ENCODE data around the gene DUSP8. TPM values are rescaled to one million over a fixed set of nuclear protein-coding genes. Genes with fewer than 3 reads are reported as not detected.
"Not testable (repeated sequence)": the region's sequence is repeated elsewhere in the genome, so short reads cannot be mapped to it uniquely, and the experiment has no call there.

Gene DUSP8
- total RNA-seq, 2 experiments from 2014 or later, result 1.4 to 2.0 TPM

- Mint-ChIP-seq H3K27me3 (peaks cover 26% of the 10 kb centered on the region), H3K4me3 (no peak overlapping the region), H3K27ac (no peak overlapping the region), H3K9me3 (no peaks in the 10 kb centered on the region), H3K4me1 (ENCODE audit: low read depth) (peaks cover 2% of the 10 kb centered on the region), H3K36me3 (ENCODE audit: low read depth) (no peaks in the 10 kb centered on the region)
- no peak for DNase-seq
- intact Hi-C loops (cut with micrococcal nuclease), result no loop called here
- ChIA-PET POLR2A (no interaction called here), CTCF (interaction anchor here (1.4 to 1.8 kb wide), 2 partner anchors 9 to 35 kb away, joined by 4 to 5 read pairs; no protein-coding TSS in a partner anchor)
- no peak for ATAC-seq
- TF ChIP-seq, protein P1, sequence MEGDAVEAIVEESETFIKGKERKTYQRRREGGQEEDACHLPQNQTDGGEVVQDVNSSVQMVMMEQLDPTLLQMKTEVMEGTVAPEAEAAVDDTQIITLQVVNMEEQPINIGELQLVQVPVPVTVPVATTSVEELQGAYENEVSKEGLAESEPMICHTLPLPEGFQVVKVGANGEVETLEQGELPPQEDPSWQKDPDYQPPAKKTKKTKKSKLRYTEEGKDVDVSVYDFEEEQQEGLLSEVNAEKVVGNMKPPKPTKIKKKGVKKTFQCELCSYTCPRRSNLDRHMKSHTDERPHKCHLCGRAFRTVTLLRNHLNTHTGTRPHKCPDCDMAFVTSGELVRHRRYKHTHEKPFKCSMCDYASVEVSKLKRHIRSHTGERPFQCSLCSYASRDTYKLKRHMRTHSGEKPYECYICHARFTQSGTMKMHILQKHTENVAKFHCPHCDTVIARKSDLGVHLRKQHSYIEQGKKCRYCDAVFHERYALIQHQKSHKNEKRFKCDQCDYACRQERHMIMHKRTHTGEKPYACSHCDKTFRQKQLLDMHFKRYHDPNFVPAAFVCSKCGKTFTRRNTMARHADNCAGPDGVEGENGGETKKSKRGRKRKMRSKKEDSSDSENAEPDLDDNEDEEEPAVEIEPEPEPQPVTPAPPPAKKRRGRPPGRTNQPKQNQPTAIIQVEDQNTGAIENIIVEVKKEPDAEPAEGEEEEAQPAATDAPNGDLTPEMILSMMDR (IDR thresholded peaks at IDR 0.05), result no peak
Observed at GRCh38 chr11:1604711-1605110, 32.6 kb upstream of the DUSP8 start.

GRCh38 chr11:1604181-1604580, 32.1 kb upstream of the DUSP8 start:
- intact Hi-C loops (cut with micrococcal nuclease), result no loop called here
- POLR2A ChIA-PET, result no interaction called here
- H3K4me3 Mint-ChIP-seq, result no peak overlapping the region

DNA sequence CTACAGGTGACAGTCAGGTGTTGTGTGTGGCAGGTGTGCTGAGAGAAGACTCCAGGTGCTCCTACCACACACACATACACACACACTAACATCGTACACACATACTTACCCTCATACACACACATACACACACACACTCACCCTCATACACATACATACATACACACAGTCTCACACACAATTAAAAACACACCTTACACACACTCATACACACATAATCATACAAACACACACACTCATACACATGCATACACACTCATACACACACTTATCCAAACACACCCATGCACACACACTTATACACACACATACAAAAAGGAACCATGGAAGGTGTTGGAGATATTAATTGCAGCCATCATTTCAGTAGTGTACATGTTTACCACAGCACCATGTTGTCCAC, 31.6 kb upstream of the DUSP8 start:
- Mint-ChIP-seq H3K4me1 (ENCODE audit: low read depth) (peaks cover 2% of the 10 kb centered on the region), H3K36me3 (ENCODE audit: low read depth) (no peaks in the 10 kb centered on the region), H3K27ac (no peak overlapping the region), H3K9me3 (no peaks in the 10 kb centered on the region), H3K4me3 (no peak overlapping the region), H3K27me3 (peaks cover 35% of the 10 kb centered on the region)
- ATAC-seq (no peak), DNase-seq (no peak)
- ChIA-PET POLR2A (no interaction called here), CTCF (no interaction called here)
- TF ChIP-seq, protein P1 (IDR thresholded peaks at IDR 0.05), result no peak
- intact Hi-C loops (cut with micrococcal nuclease), result no loop called here

More at GRCh38 chr11:1604181-1604580, 32.1 kb upstream of the DUSP8 start:
- DNase-seq (no peak), ATAC-seq (no peak)
- Mint-ChIP-seq H3K27me3 (peaks cover 30% of the 10 kb centered on the region), H3K27ac (no peak overlapping the region), H3K9me3 (no peaks in the 10 kb centered on the region), H3K4me1 (ENCODE audit: low read depth) (peaks cover 2% of the 10 kb centered on the region), H3K36me3 (ENCODE audit: low read depth) (no peaks in the 10 kb centered on the region)
- TF ChIP-seq, protein P1 (IDR thresholded peaks at IDR 0.05), result no peak
- CTCF ChIA-PET, result no interaction called here

- CTCF ChIA-PET, result interaction anchor here (1.3 kb wide), 1 partner anchor 39 kb away, joined by 3 read pairs; no protein-coding TSS in a partner anchor
- POLR2A ChIA-PET; H3K36me3 Mint-ChIP-seq (ENCODE audit: low read depth); H3K9me3 Mint-ChIP-seq; intact Hi-C loops (cut with micrococcal nuclease); DNase-seq; H3K27ac Mint-ChIP-seq; ATAC-seq; H3K4me3 Mint-ChIP-seq; H3K4me1 Mint-ChIP-seq (ENCODE audit: low read depth): not testable (repeated sequence)
- peaks cover 37% of the 10 kb centered on the region for H3K27me3 Mint-ChIP-seq
Observed at GRCh38 chr11:1601663-1602062, 29.6 kb upstream of the DUSP8 start.

- no peak overlapping the region for H3K27ac Mint-ChIP-seq
- no peaks in the 10 kb centered on the region for H3K9me3 Mint-ChIP-seq
- TF ChIP-seq, protein P1 (IDR thresholded peaks at IDR 0.05), result no peak
- peaks cover 42% of the 10 kb centered on the region for H3K27me3 Mint-ChIP-seq
- POLR2A ChIA-PET, result no interaction called here
- DNase-seq, result no peak
- CTCF ChIA-PET, result no interaction called here
- H3K4me3 Mint-ChIP-seq, result no peak overlapping the region
- H3K36me3 Mint-ChIP-seq (ENCODE audit: low read depth), result no peaks in the 10 kb centered on the region
- ATAC-seq, result no peak
- intact Hi-C loops (cut with micrococcal nuclease), result no loop called here
- H3K4me1 Mint-ChIP-seq (ENCODE audit: low read depth), result no peaks in the 10 kb centered on the region
Observed at GRCh38 chr11:1600626-1601025, 28.6 kb upstream of the DUSP8 start.

DNA sequence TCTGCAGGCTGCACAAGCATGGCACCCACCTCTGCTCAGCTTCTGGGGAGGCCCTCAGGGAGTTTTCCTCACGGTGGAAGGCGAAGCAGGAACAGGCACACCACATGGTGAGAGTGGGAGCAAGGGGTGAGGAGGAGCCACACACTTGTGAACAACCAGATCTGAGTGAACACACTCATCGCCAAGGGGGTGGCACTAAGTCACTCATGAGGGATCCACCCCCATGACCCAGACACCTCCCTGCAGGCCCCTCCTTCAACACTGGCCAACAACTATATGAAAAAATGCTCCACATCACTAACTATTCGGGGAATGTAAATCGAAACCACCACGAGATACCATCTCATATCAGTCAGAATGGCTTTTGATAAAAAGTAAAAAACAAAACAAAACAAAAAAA, 26.7 kb upstream of the DUSP8 start:
- ChIA-PET POLR2A (interaction anchor here (0.6 kb wide), 1 partner anchor 76 kb away, joined by 5 read pairs; no protein-coding TSS in a partner anchor), CTCF (interaction anchor here (1.5 kb wide), 1 partner anchor 24 kb away, joined by 4 read pairs; no protein-coding TSS in a partner anchor)
- Mint-ChIP-seq H3K27ac (no peak overlapping the region), H3K4me3 (no peak overlapping the region), H3K36me3 (ENCODE audit: low read depth) (no peaks in the 10 kb centered on the region), H3K27me3 (peaks cover 49% of the 10 kb centered on the region), H3K9me3 (no peaks in the 10 kb centered on the region), H3K4me1 (ENCODE audit: low read depth) (no peaks in the 10 kb centered on the region)
- no peak for ATAC-seq
- intact Hi-C loops (cut with micrococcal nuclease), result no loop called here
- TF ChIP-seq, protein P1 (IDR thresholded peaks at IDR 0.05), result no peak
- DNase-seq, result no peak

DNA sequence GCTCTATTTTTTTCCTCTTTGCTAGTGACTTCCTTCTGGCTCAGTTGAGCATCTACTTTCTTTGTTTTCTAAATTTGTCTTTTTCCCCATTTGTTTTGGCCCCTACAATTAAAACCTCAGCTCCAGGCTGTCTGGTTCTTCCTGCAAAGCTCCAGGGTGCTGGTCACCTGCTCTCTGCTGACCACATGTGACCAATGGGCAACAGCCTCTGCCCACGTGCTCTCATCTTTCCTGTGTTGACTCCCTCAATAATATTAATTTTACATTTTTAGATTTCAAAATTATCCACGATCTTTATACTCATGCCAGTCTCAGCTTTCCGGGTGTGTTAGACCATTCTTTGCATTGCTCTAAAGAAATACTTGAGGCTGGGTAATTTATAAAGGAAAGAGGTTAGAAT, 26.3 kb upstream of the DUSP8 start:
- H3K4me3 Mint-ChIP-seq; DNase-seq; ATAC-seq; H3K4me1 Mint-ChIP-seq (ENCODE audit: low read depth); intact Hi-C loops (cut with micrococcal nuclease); H3K27ac Mint-ChIP-seq; CTCF ChIA-PET; H3K9me3 Mint-ChIP-seq; H3K36me3 Mint-ChIP-seq (ENCODE audit: low read depth); POLR2A ChIA-PET: not testable (repeated sequence)
- H3K27me3 Mint-ChIP-seq, result peaks cover 48% of the 10 kb centered on the region
